Measurements from ENCODE around the gene GMPPA.

The GMPPA gene

DNA sequence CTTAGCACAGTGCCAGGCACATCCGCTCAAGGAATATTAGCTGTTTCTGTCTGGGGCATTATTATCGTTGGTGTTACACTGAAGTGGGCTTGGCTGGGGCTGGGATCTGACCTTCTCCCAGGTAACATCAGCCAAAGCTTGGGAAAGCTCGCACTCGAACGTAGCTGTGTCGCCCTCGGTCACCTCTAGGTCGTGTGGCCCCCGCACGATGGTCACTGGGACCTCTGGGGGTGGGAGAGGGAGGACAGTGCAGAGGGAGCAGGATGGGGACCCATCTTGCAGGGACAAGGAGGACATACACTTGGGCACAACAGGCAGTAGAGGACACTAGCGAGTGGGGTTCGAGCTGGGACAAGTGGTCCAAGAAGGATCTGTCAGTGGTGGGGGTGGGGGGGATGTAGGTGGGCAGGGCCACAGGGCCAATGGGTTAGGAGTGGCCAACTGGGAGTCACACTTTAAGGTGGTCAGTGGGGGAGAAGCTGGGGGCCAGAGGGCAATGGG, 54.8 kb downstream of the GMPPA start:
- TF ChIP-seq, protein P1, sequence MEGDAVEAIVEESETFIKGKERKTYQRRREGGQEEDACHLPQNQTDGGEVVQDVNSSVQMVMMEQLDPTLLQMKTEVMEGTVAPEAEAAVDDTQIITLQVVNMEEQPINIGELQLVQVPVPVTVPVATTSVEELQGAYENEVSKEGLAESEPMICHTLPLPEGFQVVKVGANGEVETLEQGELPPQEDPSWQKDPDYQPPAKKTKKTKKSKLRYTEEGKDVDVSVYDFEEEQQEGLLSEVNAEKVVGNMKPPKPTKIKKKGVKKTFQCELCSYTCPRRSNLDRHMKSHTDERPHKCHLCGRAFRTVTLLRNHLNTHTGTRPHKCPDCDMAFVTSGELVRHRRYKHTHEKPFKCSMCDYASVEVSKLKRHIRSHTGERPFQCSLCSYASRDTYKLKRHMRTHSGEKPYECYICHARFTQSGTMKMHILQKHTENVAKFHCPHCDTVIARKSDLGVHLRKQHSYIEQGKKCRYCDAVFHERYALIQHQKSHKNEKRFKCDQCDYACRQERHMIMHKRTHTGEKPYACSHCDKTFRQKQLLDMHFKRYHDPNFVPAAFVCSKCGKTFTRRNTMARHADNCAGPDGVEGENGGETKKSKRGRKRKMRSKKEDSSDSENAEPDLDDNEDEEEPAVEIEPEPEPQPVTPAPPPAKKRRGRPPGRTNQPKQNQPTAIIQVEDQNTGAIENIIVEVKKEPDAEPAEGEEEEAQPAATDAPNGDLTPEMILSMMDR (IDR thresholded peaks at IDR 0.05; ENCODE audit: insufficient read depth, low read depth, low read length, missing control alignments), result no peak
- H3K4me3 ChIP-seq (ENCODE audit: low read depth, low read length), result no peak overlapping the region
- no peak for DNase-seq (ENCODE audit: low read depth)

DNA sequence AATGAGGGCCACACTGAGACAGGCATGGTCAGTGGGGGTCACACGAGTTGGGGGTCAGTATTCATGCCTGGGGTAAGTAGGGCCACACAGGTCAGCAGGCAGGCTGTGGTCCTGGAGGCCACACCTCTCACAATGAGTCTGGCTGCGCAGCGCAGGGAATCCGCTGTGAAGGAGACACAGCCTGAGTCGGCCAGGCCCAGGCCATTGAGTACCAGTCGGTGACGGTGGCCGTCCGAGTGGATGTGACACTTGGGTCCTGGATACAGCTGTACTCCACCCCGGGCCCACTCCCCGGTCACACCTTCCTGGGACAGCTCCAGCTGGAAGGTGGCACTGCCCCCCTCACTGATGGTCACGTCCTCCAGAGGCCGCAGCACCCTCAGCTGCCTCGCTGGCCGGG, 55.7 kb downstream of the GMPPA start:
- TF ChIP-seq, protein P1 (IDR thresholded peaks at IDR 0.05; ENCODE audit: insufficient read depth, low read depth, low read length, missing control alignments), result no peak
- H3K4me3 ChIP-seq (ENCODE audit: low read depth, low read length), result no peak overlapping the region
- DNase-seq (ENCODE audit: low read depth), result no peak

DNA sequence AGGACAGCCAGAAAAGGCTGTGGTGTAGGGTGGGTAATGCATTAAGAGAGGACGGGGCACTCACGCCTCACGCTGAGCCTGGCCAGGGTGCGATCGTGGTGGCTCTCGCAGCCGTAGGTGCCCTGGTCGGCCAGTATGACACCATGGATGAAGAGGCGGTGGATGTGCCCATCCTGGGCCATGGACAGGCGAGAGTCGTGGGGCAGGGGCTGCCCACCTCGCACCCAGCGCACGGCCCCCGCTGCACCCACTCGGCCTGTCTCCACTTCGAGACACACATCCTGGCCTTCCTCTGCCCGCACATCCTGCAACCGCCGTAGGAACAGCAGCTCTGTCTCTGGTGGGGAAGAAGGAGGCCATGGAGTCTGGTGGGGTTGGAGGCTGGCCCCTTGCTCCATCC, 57.3 kb downstream of the GMPPA start:
- TF ChIP-seq, protein P1 (IDR thresholded peaks at IDR 0.05; ENCODE audit: insufficient read depth, low read depth, low read length, missing control alignments), result no peak
- no peak overlapping the region for H3K4me3 ChIP-seq (ENCODE audit: low read depth, low read length)
- no peak for DNase-seq (ENCODE audit: low read depth)

DNA sequence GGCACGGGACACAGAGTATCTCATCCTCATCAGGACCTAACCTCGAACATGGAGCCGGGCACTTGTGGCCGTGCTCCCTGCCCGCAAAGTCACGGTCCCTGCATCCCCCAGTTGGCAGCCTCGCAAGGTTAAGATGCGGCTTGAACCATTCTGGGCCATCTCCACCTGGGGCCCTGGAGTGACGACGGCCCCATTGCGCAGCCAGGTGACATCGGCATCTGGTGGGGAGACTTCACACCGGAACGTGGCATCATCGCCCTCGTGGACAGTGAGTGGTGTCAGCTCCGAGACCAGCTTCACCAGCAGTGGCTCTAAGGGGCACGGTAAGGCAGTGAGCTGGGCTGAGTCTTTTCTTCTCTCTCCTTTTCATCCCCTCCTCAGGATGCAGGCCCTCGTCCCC, 57.7 kb downstream of the GMPPA start:
- DNase-seq (ENCODE audit: low read depth), result no peak
- no peak overlapping the region for H3K4me3 ChIP-seq (ENCODE audit: low read depth, low read length)
- TF ChIP-seq, protein P1 (IDR thresholded peaks at IDR 0.05; ENCODE audit: insufficient read depth, low read depth, low read length, missing control alignments), result no peak
